NCI-H1694 treated with DMSO at 0.1 percent for 48 hours (cell line): ENCODE measurements around the gene FRMD7.
"Not testable (repeated sequence)": the region's sequence is repeated elsewhere in the genome, so short reads cannot be mapped to it uniquely, and the experiment has no call there.

Experiments
- DNase-seq: peaks from one replicate; lab custom pipeline; 2025; lab: John Stamatoyannopoulos, UW

Gene FRMD7, protein sequence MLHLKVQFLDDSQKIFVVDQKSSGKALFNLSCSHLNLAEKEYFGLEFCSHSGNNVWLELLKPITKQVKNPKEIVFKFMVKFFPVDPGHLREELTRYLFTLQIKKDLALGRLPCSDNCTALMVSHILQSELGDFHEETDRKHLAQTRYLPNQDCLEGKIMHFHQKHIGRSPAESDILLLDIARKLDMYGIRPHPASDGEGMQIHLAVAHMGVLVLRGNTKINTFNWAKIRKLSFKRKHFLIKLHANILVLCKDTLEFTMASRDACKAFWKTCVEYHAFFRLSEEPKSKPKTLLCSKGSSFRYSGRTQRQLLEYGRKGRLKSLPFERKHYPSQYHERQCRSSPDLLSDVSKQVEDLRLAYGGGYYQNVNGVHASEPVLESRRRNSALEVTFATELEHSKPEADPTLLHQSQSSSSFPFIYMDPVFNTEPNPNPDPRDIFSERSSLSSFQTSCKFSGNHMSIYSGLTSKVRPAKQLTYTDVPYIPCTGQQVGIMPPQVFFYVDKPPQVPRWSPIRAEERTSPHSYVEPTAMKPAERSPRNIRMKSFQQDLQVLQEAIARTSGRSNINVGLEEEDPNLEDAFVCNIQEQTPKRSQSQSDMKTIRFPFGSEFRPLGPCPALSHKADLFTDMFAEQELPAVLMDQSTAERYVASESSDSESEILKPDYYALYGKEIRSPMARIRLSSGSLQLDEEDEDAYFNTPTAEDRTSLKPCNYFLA

DNA sequence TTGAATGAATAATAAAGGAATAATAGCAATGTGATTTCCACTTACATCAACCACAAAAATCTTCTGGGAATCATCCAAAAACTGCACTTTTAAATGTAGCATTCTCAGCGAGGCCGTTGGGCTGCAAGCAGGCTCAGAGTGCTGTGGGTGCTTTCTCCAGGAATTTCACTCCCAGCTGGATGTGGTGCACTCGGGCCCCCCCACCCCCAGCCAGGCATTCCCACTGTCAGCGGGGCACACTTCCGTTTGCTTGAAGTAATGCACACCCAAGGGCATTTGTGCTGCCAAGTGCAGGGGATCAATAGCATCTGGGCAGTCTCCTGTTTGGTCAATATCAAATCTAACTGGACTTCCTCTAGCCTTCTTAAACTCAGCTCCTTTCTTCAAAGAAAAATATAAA, at the start of gene FRMD7:
FRMD7 (minus strand) TSS at position 278 of the 400 bp plus-strand sequence; CDS start at position 102, 176 bp downstream.
- no peak for DNase-seq

DNA sequence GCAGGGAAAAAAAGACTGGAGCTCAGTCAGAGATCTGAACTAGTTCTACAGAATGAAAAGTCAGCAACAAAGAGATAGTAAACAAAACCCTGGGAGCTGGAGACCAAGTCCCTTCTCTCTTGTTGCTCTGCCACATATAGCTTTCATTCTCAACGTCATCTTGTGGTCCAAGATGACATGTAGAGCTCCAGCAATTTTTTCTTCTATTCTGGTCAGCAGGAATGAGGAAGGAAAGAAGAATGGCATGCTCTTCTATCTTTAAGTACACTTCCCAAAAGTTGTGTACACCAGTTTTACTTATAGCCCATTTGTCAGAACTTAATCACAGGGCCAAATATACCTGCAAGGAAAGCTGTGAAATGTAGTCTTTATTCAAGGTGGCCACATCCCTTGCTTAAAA, 45.8 kb upstream of the FRMD7 start:
- no peak for DNase-seq

DNA sequence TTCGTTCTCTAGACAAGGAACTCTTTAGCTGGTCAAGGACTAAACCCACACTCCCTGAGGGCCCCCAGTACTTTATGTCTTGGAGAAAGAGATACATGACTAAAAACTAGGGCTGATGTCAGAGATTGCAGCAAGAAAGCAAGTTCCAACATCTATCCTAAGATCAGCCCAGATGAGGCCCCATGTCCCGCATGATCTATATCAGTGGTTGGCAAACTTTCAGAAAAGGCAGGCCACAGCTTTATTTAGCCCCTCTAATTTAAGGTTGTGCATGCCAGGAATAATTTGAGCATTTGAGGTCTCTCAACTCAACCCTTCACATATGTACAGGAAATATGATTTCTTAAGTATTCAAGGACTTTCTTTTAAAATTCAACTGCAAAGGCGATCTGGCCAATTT, 44.1 kb upstream of the FRMD7 start:
- no peak for DNase-seq

DNA sequence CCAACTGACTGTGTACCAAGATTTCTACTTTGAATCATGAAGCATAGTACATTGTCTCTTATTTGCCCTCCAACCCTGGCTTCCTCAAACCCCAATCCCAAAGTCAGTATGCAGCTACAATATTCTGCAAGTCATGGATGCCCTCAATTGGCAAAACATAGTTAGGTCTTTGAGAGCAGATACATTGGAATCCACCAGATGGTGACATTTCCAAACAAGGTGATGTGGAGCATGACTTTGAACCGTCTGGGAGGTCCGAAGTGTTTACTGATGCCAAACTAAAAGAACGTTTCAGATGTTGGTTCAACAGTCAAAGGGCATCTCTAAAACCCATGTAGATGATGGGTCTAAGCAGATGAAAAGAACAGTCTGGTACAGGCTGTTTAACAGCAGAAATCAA, 43.7 kb upstream of the FRMD7 start:
- no peak for DNase-seq

DNA sequence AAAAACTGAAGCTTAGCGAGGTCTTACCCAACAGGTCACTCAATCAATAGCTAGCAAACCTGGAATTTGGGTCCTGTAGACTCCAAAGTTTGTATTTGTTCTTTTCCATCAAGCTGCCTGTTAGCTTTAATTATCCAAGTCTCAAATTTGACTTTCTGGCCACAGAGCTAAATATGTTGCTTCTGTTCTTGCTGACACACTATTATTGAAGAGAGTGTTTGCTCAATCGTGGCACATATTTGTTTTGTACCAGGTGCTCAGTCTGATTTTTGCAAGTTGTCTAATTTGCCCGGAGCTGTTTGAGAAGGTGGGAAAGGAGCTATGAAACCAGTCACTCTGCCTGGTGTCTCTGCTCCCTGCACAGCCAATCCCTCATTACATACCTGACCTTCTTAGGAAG, 41.7 kb upstream of the FRMD7 start:
- DNase-seq: no peak

DNA sequence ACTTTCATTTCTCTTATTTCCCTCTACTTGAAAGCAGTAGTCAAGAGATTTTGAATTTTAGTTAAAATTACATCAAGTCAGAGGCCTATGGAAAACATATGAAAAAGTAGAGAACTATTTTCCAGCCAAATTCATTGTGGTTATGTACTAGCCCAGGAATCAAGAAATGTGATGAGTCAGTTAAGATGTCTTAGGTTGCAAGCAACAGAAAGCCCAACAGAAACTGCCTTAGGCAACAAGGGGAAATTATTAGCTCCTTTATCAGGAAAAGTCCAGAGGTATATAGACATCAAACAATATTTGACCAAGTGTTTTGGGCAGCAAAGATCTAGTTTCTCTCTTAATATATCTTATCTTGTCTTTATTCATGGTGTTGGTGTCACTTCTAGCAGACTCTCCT, 37.8 kb upstream of the FRMD7 start:
- DNase-seq: no peak

DNA sequence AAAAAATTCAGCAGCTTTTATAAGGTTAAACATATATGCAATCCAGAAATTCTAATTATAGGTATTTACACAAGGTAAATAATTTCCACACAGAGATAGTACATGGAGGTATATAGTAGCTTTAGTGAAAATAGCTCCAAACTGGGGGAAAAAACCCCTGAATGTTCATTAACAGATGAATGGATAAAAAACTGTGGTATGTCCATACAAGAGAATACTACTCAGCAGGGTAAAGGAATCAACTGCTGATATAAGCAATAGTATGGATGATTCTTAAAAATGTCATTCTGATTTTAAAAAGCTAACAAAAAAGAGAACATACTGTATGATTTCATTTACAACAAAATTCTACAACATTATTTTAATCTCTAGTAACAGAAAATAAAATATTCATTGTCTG, 37.2 kb upstream of the FRMD7 start:
- no peak for DNase-seq

DNA sequence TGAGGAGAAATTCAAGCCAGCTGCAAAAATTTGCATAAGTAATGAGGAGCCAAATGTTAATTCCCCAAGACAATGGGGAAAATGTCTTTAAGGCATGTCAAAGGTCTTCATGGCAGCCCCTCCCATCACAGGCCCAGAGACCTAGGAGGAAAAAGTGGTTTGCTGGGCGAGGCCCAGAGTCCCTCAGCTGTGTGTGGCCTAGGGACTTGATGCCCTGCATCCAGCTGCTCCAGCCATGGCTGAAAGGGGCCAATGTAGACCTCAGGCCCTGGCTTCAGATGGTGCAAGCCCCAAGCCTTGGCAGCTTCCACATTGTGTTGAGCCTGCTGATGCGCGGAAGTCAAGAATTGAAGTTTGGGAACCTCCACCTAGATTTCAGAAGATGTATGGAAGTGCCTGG, 35.3 kb upstream of the FRMD7 start:
- not testable (repeated sequence) for DNase-seq

DNA sequence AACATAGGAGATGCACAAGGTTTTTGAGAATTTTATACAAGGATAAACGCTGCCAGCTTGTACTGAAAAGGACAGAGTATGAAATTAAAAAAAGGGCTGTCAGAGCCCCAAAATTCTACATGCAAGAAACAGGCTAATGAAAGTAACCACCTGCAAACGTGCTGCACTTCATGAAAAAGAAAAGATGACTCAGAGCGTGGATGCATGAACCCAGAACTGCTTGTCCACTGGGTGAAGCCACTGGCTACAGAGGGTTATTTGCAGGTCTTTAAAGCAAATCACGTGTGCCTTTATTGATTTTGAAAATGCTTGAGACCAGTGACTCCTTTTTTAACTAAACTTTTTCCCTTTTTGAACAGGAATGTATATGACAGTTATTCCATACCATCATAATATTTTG, 25.3 kb upstream of the FRMD7 start:
- no peak for DNase-seq

DNA sequence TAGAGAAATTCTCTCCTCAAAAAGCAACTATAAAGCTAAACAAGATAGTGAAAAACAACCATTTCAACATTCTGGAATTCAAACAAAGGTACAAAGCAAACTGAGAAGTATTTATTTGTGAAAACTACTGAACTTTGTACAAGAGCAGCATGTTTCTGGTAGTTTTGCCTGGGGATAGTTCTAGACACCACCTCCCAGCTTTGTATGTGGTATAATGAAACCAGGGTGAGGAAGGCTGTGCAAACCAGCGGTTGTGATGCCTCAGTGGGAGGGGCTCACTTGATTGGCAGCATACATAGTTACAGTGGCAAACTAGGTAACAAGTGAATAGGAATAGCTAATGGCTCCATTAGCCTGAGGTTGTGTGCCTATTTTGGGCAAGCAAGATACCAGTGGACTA, 18.6 kb upstream of the FRMD7 start:
- DNase-seq: no peak

DNA sequence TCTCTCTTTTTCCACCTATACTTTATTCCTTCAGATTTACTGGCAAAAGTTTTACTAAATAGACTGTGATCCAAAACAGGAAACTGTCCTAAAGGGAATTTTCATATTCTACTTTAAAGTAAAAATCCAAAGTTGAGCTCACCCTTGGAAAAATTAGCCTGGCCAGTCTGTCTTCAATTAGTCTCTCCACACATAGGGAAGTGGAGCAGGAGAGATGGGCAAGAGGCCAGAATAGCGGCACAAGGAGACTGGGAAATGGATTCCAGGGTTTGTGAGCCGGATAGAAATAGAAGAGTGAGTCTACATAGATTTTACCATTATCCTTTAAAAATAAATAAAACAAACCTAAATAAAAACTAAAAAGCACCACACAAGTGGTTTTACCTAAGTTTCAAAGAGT, 16.2 kb upstream of the FRMD7 start:
- DNase-seq: no peak

DNA sequence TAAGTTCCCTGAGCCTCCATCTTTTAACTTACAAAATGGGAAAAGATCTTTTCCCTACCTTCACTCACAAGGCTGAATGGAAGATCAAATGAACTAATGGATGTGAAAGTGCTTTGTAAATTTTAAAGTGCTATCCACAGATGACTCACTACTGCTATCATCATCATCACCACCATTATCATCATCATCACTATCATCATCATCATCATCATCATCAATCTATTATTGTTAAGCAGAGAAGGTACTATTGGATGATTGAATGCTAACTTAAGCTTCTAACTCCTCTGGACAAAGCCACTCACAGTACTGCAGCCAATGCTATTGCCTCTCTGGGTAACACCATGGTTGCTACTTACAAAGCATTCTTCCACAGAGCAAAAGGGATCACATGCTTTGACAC, 1.9 kb downstream of the FRMD7 start:
- DNase-seq: no peak

DNA sequence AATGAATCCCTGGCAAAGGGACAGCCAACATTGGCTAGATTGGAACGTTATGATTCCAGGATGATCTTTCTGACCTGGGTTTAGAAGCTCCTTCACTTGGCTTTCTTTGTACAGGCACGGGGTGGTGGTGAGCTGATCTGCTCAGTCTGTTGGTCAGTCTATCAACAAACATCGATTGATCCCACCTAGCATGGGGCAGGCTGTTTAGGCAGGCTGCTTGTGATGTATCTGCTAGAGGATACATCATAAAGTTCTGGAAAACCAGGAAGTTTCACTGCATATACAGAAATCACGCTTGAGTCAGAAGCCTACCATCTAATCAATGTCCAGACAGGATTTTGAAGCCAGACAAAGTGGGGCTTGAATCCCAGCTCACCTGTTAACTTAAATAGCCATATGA, 6.9 kb downstream of the FRMD7 start:
- DNase-seq: no peak

DNA sequence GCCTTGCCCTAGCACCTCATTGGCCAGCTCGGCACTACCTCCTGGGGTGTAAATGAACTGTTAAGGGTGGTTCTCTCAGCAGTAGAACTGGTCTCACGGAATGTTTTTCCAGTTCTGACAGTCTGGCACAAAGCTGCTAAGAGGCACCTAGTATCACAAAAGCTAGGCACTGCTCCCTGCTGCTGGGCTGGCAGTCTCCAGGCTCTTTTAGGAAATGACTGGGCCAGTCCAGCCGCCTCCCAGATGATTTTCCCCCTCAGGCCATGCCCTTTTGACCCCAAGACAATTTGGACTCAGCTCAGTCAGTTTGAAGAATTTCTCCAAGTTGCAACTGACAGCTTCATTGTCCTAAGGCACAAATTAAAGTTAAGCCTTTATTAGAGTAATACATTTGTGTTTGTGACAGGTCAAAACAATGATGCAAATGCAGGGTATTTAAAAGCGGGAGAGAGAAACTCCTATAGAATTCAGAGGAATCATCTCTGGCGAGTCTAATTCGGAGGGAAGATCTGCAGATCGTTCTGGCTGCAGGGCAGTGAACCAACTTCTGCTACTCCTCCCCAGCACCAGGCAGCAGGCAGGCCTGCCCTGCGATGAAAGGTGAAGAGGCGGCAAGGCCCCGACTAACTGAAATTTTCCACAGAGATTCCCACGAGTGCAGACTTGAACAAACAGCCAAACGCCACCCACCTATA, 7.9 kb downstream of the FRMD7 start:
- no peak for DNase-seq

DNA sequence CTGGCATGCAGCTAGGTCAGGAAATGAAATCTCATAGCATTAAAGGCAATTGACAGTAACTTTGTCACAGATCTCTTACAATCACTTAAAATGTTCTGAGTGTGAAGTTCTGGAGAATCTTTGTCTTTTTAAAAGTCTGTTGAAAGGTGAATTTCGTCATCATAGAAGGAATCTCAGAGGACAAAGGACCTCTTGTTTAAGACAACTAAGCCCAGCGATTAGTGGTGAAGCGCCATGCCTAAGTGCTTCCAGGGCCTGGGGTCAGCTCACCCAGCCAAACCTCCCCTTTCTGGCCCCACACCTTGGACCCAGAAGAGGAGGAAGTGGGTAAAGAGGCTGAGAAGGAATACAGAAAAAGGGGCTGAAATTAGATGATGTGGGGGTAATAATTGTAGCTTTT, 8.5 kb downstream of the FRMD7 start:
- DNase-seq: no peak

DNA sequence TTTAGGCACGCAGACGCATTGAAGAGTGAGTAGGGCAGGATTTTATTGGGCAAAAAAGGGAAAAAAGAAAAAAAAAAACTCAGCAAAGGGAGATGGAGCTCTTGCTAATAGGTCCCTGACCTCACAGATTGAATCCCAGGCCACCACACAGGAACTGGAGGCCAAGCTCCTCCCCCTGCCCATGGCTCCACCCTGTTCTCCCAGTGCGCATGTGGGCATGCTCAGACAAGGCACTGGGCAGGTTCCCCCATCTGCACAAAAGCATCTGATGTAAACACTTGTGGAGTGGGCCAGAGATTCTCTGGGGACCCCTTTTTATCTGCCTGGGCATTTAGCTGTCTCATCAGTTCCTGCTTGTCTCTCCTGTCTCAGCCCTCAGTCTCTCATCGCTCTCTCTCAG, 9.5 kb downstream of the FRMD7 start:
- no peak for DNase-seq

DNA sequence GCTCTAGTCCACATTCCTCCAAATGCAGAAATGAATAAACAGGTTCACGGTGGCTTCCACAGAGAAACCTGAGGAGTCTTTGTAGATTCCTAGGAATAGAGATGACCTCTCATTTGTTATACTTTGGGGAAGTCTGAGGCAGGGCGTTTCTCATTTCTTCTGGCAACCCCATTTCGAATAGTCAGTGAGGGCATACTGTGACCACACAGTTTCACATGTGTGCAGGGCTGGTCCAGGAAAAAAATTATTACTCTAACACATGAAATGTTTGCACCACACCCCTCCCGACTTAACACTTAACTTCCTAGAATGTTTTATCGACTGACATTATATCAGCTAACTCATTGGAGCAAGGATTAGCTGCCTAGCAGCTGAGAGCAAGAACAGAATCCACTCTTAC, 12.0 kb downstream of the FRMD7 start:
- DNase-seq: no peak

DNA sequence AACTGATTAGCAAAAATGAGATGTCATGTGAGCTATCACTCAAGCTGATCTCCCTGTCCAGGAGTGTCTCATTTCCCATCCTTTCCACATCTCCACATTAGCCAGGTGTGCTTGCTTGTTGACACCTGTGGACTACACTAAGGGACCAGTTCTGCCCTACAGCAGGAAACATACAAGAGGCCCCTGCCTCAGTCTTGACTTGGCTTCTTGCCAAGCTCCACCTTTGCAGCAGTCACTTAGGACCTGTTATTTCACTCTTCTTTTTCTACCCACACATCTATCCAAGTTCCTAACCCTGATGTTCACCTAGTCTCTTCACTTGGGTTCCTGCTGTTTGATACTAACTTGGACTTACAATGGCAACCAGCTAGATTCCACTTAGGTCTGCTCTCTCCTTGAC, 13.2 kb downstream of the FRMD7 start:
- DNase-seq: no peak

DNA sequence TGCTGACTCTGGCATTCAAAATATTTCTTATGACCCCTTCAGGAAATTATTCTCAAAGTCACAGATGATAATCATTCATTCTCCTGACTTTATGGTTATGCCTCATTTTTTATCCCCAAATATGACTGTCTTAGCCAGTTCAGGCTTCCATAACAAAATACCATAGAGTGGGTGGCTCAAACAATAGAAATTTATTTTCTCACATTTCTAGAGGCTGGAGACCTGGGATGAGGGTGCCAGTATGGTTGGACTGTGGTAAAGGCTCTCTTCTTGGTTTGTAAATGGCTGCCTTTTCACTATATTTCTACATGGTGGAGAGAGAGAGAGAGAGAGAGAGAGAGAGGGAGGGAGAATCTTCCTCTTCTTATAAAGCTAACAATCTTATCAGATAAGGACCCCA, 20.5 kb downstream of the FRMD7 start:
- no peak for DNase-seq

DNA sequence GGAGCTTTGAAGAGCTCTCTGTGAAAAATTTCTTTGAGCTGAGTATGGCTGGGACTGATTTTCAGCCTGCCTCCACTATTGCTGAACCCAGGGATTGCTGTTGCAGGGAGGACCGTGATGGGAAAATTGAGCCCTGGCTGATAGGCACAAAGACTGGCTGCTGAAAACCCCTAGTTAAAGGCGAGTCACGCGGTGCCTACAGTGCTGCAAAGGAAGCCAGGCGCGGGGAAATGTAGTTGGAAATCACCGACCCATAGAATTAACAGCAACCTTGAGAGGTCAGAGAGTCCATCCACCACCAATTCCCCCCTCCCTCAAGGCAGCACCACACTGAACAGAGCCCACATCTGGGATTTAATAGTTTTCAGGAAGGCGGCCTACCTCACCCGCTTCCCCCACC, 26.0 kb downstream of the FRMD7 start:
- no peak for DNase-seq

DNA sequence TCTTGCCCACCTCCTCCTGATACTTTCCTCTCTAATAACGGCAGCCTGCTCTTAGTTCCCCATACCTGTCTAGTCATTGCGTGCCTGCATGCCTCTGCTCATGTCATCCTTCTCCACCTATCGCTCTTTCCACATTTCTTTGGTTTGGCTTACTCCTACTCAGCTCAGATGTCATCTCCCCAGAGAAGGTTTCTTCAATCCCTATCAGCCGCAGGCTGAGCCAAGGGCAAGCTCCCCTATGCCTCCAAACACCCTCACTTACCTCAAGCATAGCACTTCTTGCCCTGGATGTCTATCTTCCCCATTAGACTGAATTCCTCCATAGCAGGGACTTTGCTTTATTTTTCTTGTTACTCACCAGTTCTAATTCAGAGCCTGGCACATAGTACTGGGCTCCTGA, 26.6 kb downstream of the FRMD7 start:
- DNase-seq: no peak

DNA sequence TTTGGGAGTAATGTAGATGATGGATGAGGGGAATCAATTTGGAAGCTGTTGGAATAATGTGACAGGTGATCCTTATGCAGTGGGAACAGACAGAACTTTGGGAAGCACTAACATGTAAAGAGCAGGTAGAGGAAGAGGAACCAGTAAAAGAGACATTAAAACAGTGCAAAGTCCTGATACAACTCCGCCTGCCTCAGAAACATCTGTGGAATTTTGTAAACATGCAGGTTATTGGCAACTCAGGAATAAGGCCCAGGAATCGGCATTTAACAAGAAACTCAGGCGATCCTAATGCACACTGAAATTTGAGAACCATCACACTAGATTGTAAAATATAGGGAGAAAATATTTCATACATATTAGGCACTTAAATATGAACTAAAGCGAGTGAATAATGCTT, 29.1 kb downstream of the FRMD7 start:
- DNase-seq: not testable (repeated sequence)

DNA sequence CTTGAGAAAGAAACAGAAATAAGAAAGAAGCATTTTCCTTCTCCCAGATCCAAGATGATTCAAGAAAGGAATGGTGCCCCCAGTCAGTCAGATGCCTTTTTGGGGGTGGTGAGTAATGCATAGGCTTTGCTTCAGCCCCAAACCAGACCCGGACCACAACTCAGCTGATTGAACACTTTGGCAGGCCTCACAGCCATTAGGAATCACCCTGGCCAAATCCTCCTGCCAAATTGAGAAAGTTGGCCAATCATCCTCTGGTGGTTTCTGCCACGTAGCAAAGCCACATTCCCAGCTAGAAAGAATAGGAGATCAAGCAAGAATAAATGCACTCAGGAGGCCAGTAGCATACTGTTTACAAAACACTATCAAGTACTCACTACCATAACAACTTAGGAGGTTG, 33.7 kb downstream of the FRMD7 start:
- no peak for DNase-seq
